ENCODE measurements around the gene UACA. TPM values are rescaled to one million over a fixed set of nuclear protein-coding genes. Genes with fewer than 3 reads are reported as not detected.

Gene UACA
- polyA plus RNA-seq, 1 of the 3 experiments (the other 2 are of a cell fraction) = 35.9 TPM

- POLR2A ChIA-PET = no interaction called here
- Histone ChIP-seq H2AFZ (ENCODE audit: low read depth) (no peak overlapping the region), H4K20me1 (ENCODE audit: insufficient read depth) (no peaks in the 10 kb centered on the region), H3K9ac (no peak overlapping the region), H3K27ac (ENCODE audit: low read depth in 2 of 2, low read length in 1 of 2) (no peak overlapping the region), H3K4me2 (no peak overlapping the region), H3K36me3 (replicated peaks in 1 of 2; ENCODE audit: control insufficient read depth in 1 of 2, insufficient read depth in 2 of 2, low read length in 1 of 2) (no peaks in the 10 kb centered on the region), H3K4me1 (ENCODE audit: control insufficient read depth in 1 of 2, insufficient read depth in 2 of 2, low read depth in 1 of 2, low read length in 1 of 2) (peaks cover 0 to 37% of the 10 kb centered on the region in 2 experiments; a peak in 3 of 4 replicates), H3K9me3 (no peaks in the 10 kb centered on the region), H3K27me3 (ENCODE audit: insufficient read depth) (no peaks in the 10 kb centered on the region), H3K9me2 (no peaks in the 10 kb centered on the region), H3F3A (replicated peaks; ENCODE audit: insufficient read depth) (peaks cover 41% of the 10 kb centered on the region), H3K4me3 (ENCODE audit: low read depth in 2 of 2, low read length in 1 of 2) (no peak overlapping the region), H3K79me2 (ENCODE audit: insufficient read depth) (no peaks in the 10 kb centered on the region; the same call in 1 of the 2 replicates)
- WGBS (ENCODE audit: low lambda C conversion rate) = 95% methylated on average over 4 of the region's 4 CpGs
- DNase-seq = no peak
- CTCF ChIA-PET = interaction anchor here (0.9 to 1.9 kb wide), 3 partner anchors 11 to 99 kb away, joined by 3 to 4 read pairs (median 3); no protein-coding TSS in a partner anchor
- TF ChIP-seq CTCF (IDR thresholded peaks at IDR 0.05) (no peak), REST (IDR thresholded peaks at IDR 0.05; ENCODE audit: low read depth, low read length) (no peak), MEF2A (IDR thresholded peaks at IDR 0.05; ENCODE audit: borderline replicate concordance, low read depth) (no peak), RAD21 (IDR thresholded peaks at IDR 0.05; ENCODE audit: low read length) (no peak), EP300 (IDR thresholded peaks at IDR 0.05; ENCODE audit: borderline replicate concordance in 1 of 2, low read depth in 1 of 2, low read length in 1 of 2) (no peak), GABPA (IDR thresholded peaks at IDR 0.05; ENCODE audit: low read depth) (no peak), RXRA (IDR thresholded peaks at IDR 0.05; ENCODE audit: borderline replicate concordance, low read depth) (no peak), TAF1 (IDR thresholded peaks at IDR 0.05; ENCODE audit: borderline replicate concordance, low read depth, low read length) (no peak), SIN3A (IDR thresholded peaks at IDR 0.05; ENCODE audit: borderline replicate concordance, low read depth, low read length) (no peak), IRF3 (IDR thresholded peaks at IDR 0.05; ENCODE audit: low read depth, low read length) (no peak), GATA2 (CRISPR knock-in tag; IDR thresholded peaks at IDR 0.05) (no peak), TEAD4 (IDR thresholded peaks at IDR 0.05; ENCODE audit: borderline replicate concordance, insufficient read depth) (no peak), ZBTB33 (IDR thresholded peaks at IDR 0.05; ENCODE audit: borderline replicate concordance, low read depth) (no peak), EZH2phosphoT487 (IDR thresholded peaks at IDR 0.05; ENCODE audit: borderline replicate concordance, low read depth) (no peak), PBX3 (IDR thresholded peaks at IDR 0.05) (no peak), RFX5 (IDR thresholded peaks at IDR 0.05; ENCODE audit: low read length) (no peak), NFIC (IDR thresholded peaks at IDR 0.05; ENCODE audit: borderline replicate concordance) (no peak), USF1 (IDR thresholded peaks at IDR 0.05; ENCODE audit: borderline replicate concordance, low read depth) (no peak), JUND (IDR thresholded peaks at IDR 0.05) (no peak), MXI1 (IDR thresholded peaks at IDR 0.05; ENCODE audit: low read depth, low read length) (no peak)
Measured at GRCh38 chr15:70786996-70787395, 23.6 kb upstream of the UACA start.

All from SK-N-SH (cell line).